ENCODE measurements around the gene MASP1. TPM values are rescaled to one million over a fixed set of nuclear protein-coding genes. Genes with fewer than 3 reads are reported as not detected.
A peak's percentile ranks its signal among the peaks of the same experiment; 100 is the strongest.

MASP1 gene
- total RNA-seq, result 1.8 and 4.6 TPM in 2 replicates

- no peak for DNase-seq (ENCODE audit: extremely low read depth, low read depth, low spot score)
Measured at GRCh38 chr3:187291512-187292132, at the start of gene MASP1. Gene MASP1 (minus strand): TSS chr3:187291737. CDS start chr3:187291632, 105 bp downstream.

- no peak for DNase-seq (ENCODE audit: extremely low read depth, low read depth, low spot score)
Measured at GRCh38 chr3:187340578-187340977, 49.0 kb upstream of the MASP1 start.

DNA sequence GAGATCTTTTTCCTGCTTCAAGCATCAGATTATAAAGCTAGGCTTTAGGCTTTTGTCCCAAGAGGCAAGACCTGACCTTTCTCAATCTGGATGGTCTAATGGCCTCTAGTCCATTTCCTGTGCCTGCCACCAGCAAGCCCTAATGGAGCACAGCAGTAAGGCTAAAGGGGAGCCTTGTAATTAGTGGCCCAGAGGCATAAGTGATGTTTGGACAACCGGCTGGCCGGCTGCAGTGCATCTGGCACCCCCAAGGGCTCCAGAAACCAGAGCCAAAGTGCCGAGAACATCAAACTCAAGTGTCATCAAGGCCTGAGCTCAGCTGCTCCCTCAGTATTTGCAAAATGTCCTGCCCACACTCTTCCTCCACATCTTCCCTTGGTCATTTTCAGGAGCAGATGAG lies 44.8 kb upstream of the MASP1 start:
- no peak for DNase-seq (ENCODE audit: extremely low read depth, low read depth, low spot score)

DNA sequence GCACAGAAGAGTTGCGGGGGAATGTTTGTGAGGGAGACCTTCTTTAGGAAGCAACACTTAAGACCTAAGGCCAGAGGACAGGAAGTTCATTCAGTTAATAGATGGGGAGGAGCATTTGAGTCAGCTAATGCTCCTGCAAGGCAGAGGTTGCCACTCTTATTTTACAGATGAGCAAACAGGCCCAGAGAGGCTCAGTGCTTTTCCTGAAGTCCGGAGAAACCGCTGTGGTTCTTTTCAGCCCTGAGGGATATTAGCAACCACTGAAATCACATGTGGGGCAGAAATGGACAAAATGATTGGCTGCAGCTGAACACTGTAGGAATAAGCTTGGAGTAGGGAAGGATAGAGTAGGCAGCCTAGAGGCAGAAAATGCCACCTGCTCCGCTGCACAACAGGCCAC lies 43.4 kb upstream of the MASP1 start:
- DNase-seq (ENCODE audit: extremely low read depth, low read depth, low spot score), result no peak

DNA sequence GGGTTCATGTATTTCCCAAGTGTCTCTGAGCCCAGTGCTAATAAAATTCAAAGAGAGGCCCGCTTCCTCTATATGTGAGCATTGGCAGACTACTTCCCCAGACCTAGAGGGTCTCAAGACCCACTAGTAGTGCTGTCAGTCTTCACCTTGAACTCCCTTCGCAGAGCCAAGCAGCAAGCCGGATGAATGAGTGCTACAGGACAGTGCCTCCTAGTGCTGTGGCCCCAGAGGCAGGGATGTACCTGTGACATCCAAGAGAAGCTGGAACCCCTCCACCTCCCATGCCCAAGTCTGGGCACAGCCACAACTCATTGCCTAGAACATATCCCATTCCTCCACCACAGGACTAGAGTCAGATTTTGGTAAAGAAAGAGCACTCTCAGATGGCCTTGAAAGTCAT lies 37.2 kb upstream of the MASP1 start:
- no peak for DNase-seq (ENCODE audit: extremely low read depth, low read depth, low spot score)

- DNase-seq (ENCODE audit: extremely low read depth, low read depth, low spot score), result no peak
Measured at GRCh38 chr3:187327845-187328244, 36.3 kb upstream of the MASP1 start.

DNA sequence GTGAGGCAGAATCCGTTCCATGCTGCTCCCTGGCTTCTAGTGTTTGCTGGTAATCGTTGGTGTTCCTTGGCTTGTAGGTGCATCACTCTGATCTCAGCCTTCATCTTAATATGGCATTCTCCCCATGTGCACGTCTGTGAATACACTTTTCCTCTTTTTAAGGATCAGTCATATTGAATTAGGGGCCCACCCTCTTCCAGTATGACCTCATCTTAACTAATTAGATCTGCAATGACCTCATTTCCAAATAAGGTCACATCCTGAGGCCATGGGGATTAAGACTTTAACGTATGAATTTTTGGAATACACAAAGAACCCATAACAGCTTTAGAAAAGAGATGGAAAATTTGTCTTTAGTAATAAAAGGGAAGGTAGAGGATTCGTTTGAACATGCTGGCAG lies 34.1 kb upstream of the MASP1 start:
- no peak for DNase-seq (ENCODE audit: extremely low read depth, low read depth, low spot score)

DNA sequence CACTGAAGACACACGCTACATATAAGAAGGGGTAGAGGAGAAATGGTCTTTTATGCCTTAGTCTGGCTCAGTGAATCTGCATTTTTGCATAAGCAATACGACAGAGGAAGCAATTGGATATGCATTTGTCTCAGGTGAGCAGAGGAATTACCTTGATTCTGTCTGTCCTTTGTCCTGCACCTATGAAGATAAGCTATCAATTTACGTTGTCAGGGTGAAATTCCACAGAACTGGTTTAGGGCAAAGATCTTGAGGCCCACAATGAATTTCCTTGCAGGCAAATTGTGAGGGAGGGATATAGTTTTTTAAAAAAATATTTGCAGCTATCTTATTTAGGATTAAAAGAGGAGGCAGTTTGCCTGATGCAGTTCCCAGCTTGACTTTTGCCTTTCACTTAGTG lies 31.6 kb upstream of the MASP1 start:
- no peak for DNase-seq (ENCODE audit: extremely low read depth, low read depth, low spot score)

GRCh38 chr3:187322291-187322690 lies 30.8 kb upstream of the MASP1 start:
- no peak for DNase-seq (ENCODE audit: extremely low read depth, low read depth, low spot score)

- no peak for DNase-seq (ENCODE audit: extremely low read depth, low read depth, low spot score)
Measured at GRCh38 chr3:187321766-187322165, 30.2 kb upstream of the MASP1 start.

GRCh38 chr3:187319699-187320302 lies 28.3 kb upstream of the MASP1 start:
- DNase-seq (ENCODE audit: extremely low read depth, low read depth, low spot score), result peak; percentile 4

DNA sequence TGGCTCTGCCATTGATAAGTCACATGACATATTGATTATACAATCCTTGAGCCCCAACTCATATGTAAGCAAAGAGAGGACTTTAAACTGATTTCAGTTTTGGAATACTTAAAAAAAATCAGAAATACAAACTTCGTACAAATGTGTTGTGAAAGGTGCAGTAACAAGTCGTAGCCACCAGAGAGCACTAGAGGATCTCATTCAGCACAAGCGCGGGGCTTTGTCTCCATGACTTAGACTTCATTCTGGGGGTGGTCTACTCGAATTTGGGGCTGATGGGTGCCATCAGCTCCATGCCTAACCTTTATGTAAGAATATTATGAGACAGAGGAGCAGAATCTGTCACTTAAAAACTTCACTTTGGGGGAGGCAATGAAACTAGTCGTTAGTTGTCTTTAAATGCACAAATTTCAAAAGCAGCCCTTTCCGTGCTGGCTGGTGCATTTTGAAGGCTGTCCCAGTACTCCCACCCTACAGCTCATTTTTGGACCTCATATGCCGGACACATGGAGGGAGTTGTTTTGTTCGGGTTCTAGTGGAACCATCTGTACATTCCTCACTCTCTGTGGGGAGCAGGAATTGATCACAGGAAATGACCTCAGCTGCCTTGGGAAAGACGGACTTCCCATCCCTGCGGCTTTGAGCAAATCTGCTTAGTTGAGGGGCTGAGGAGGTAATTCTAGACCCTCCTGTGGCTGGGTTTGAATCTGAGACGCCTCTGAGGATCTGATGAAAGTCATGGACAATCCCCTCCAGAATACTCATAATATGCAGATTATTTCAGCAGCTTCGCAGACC lies 27.5 kb upstream of the MASP1 start:
- peak; percentile 57 for DNase-seq (ENCODE audit: extremely low read depth, low read depth, low spot score)

DNA sequence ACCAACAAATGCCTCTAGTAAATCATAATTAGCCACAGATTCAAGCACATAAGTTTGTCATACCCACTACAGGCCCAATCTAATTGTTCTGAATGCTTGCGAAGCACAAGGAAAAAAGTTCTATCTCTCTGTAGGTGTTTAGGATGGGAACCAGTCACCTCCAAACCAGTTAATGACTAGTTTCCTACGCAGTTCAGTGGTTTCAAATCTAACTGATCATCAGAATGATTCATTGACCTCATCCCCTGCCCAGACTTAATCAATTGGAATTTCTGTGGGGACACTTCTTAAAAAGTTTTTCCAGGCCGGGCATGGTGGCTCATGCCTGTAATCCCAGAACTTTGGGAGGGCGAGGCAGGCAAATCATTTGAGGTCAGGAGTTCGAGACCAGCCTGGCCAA lies 24.3 kb upstream of the MASP1 start:
- no peak for DNase-seq (ENCODE audit: extremely low read depth, low read depth, low spot score)

DNA sequence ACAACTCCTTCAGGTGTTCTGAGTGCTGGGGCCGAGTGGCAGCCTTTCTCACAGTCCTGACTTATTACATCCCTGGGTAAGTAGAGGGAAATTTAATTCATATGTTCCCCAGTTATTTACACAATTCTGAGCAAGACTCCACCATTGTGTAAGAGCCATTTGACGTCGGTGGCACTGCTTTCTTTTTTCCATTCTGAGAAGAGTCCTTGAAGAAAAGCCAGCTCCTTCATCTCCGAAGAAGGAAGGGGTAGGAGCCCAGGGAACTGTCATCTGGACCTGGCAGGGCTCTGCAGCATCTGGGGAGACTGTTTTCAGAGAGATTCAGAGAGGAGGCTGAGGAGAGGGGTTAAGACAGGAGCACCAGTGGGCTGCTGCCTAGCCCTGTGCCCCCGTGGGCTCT lies 22.6 kb upstream of the MASP1 start:
- DNase-seq (ENCODE audit: extremely low read depth, low read depth, low spot score), result no peak

GRCh38 chr3:187310954-187311470 lies 19.5 kb upstream of the MASP1 start:
- no peak for DNase-seq (ENCODE audit: extremely low read depth, low read depth, low spot score)

GRCh38 chr3:187310226-187310625 lies 18.7 kb upstream of the MASP1 start:
- DNase-seq (ENCODE audit: extremely low read depth, low read depth, low spot score), result no peak

GRCh38 chr3:187305881-187306280 lies 14.3 kb upstream of the MASP1 start:
- no peak for DNase-seq (ENCODE audit: extremely low read depth, low read depth, low spot score)

GRCh38 chr3:187299611-187300010 lies 8.1 kb upstream of the MASP1 start:
- no peak for DNase-seq (ENCODE audit: extremely low read depth, low read depth, low spot score)

DNA sequence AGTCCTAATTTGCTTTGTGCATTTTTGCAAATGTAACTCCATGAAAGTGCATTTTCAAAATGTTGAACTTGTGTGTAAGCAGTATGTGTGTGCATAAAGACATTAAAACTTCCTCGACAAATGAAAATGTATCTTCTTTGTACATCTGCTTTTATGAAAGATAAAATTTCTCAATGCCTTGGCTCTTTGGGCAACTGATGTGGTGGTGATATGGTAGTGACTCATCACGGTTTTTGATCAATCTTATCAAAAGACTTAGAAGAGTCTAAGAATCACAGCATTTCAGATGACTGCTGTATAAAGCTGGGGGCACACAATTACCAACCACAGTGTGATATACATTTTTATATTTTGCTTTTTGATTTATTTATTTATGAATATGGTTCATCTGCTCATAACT lies 5.4 kb upstream of the MASP1 start:
- no peak for DNase-seq (ENCODE audit: extremely low read depth, low read depth, low spot score)

GRCh38 chr3:187296058-187296457 lies 4.5 kb upstream of the MASP1 start:
- DNase-seq (ENCODE audit: extremely low read depth, low read depth, low spot score), result no peak

GRCh38 chr3:187295316-187296034 lies 3.9 kb upstream of the MASP1 start:
- no peak for DNase-seq (ENCODE audit: extremely low read depth, low read depth, low spot score)

Measured in glomerular endothelial cell (primary cell).